Head of caudate nucleus (tissue), 42 donors: ENCODE data around the gene ZC3H15.
A peak's percentile ranks its signal among the peaks of the same experiment; 100 is the strongest.
"Not testable (repeated sequence)": the region's sequence is repeated elsewhere in the genome, so short reads cannot be mapped to it uniquely, and the experiment has no call there.

Experiments
- DNase-seq, 42 donors: peaks; one replicate each; pipeline versions ENCODE4 v3.0.0 to v3.0.0-alpha.2; 2020 to 2021; ENCODE audit warnings: mixed read lengths in 7 of 42
- intact Hi-C: fragments of 100-400 bp; cut with DNase I; formaldehyde crosslinking; loops from one replicate; pipeline ENCODE4 v1.15.0; 2022

The ZC3H15 gene

GRCh38 chr2:186485871-186486650, at the start of gene ZC3H15:
Gene ZC3H15 (plus strand): TSS chr2:186486260. CDS start chr2:186486383, 123 bp downstream.
- intact Hi-C loops = no loop called here
- DNase-seq = peak; percentile 89 to 99 (median 96)

- intact Hi-C loops = no loop called here
- no peak for DNase-seq
Measured at GRCh38 chr2:186437719-186438118, 48.3 kb upstream of the ZC3H15 start.

GRCh38 chr2:186439673-186440095, 46.4 kb upstream of the ZC3H15 start:
- DNase-seq, intact Hi-C loops: not testable (repeated sequence)

GRCh38 chr2:186440506-186440905, 45.6 kb upstream of the ZC3H15 start:
- intact Hi-C loops = no loop called here
- DNase-seq = no peak

GRCh38 chr2:186442885-186443284, 43.2 kb upstream of the ZC3H15 start:
- no peak for DNase-seq
- intact Hi-C loops = no loop called here

- DNase-seq = no peak
- intact Hi-C loops = no loop called here
Measured at GRCh38 chr2:186443851-186444250, 42.2 kb upstream of the ZC3H15 start.

GRCh38 chr2:186445506-186445905, 40.6 kb upstream of the ZC3H15 start:
- intact Hi-C loops = no loop called here
- DNase-seq = no peak

- no peak for DNase-seq
- intact Hi-C loops = no loop called here
Measured at GRCh38 chr2:186455613-186456012, 30.4 kb upstream of the ZC3H15 start.

GRCh38 chr2:186456941-186457340, 29.1 kb upstream of the ZC3H15 start:
- DNase-seq = no peak
- intact Hi-C loops = no loop called here

GRCh38 chr2:186457908-186458307, 28.2 kb upstream of the ZC3H15 start:
- DNase-seq = no peak
- intact Hi-C loops = no loop called here

GRCh38 chr2:186459009-186459408, 27.1 kb upstream of the ZC3H15 start:
- intact Hi-C loops = no loop called here
- DNase-seq = no peak

- DNase-seq = no peak
Measured at GRCh38 chr2:186460465-186460864, 25.6 kb upstream of the ZC3H15 start.

GRCh38 chr2:186466743-186467142, 19.3 kb upstream of the ZC3H15 start:
- intact Hi-C loops = no loop called here
- DNase-seq = no peak

More at GRCh38 chr2:186460465-186460864, 25.6 kb upstream of the ZC3H15 start:
- intact Hi-C loops = no loop called here

- DNase-seq = no peak
- intact Hi-C loops = no loop called here
Measured at GRCh38 chr2:186467421-186467820, 18.6 kb upstream of the ZC3H15 start.

GRCh38 chr2:186472722-186473493, 13.2 kb upstream of the ZC3H15 start:
- intact Hi-C loops, DNase-seq: not testable (repeated sequence)

- intact Hi-C loops, DNase-seq: not testable (repeated sequence)
Measured at GRCh38 chr2:186474239-186474638, 11.8 kb upstream of the ZC3H15 start.

GRCh38 chr2:186477790-186478189, 8.3 kb upstream of the ZC3H15 start:
- DNase-seq = no peak
- intact Hi-C loops = no loop called here

GRCh38 chr2:186480991-186481390, 5.1 kb upstream of the ZC3H15 start:
- DNase-seq = no peak
- intact Hi-C loops = no loop called here

- no peak for DNase-seq
- intact Hi-C loops = no loop called here
Measured at GRCh38 chr2:186484062-186484735, 1.9 kb upstream of the ZC3H15 start.

- DNase-seq = no peak
- intact Hi-C loops = no loop called here
Measured at GRCh38 chr2:186485576-186485870, 537 bp upstream of the ZC3H15 start.
